ENCODE data around the gene ASIC2.

DNA sequence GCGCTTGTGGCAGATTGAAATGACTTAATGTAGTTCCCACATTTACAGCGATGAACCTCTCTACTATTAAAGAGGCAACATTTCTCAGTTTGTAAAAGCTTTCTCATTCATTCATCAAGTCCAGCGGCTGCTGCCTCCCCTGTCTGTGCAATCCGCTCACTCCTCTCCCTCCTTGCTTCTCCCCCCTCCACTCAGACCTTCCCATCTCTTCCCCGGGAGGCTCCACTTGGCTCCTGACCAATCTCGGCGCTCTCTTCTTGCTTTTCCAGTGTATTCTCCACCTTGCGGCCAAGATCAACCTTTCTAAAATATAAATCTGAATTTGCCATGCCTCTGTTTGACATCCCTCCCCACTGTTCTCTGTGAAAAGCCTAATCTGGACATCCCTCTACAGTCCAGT, 117.5 kb downstream of the ASIC2 start:
- TF ChIP-seq, protein P1, sequence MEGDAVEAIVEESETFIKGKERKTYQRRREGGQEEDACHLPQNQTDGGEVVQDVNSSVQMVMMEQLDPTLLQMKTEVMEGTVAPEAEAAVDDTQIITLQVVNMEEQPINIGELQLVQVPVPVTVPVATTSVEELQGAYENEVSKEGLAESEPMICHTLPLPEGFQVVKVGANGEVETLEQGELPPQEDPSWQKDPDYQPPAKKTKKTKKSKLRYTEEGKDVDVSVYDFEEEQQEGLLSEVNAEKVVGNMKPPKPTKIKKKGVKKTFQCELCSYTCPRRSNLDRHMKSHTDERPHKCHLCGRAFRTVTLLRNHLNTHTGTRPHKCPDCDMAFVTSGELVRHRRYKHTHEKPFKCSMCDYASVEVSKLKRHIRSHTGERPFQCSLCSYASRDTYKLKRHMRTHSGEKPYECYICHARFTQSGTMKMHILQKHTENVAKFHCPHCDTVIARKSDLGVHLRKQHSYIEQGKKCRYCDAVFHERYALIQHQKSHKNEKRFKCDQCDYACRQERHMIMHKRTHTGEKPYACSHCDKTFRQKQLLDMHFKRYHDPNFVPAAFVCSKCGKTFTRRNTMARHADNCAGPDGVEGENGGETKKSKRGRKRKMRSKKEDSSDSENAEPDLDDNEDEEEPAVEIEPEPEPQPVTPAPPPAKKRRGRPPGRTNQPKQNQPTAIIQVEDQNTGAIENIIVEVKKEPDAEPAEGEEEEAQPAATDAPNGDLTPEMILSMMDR (IDR thresholded peaks at IDR 0.05): no peak
- TF ChIP-seq POLR2AphosphoS5 (IDR thresholded peaks at IDR 0.05; ENCODE audit: insufficient read depth in 1 of 2, low read depth in 1 of 2) (no peak), POLR2A (IDR thresholded peaks at IDR 0.05) (no peak)

All from vagina (tissue), 2 donors.